ENCODE results near the gene VWA5A.
"Not testable (repeated sequence)": the region's sequence is repeated elsewhere in the genome, so short reads cannot be mapped to it uniquely, and the experiment has no call there.

VWA5A gene

GRCh38 chr11:124090996-124091395 lies 24.3 kb upstream of the VWA5A start:
- no peak for DNase-seq (ENCODE audit: low read depth, low spot score)

GRCh38 chr11:124093330-124093729 lies 21.9 kb upstream of the VWA5A start:
- DNase-seq (ENCODE audit: low read depth, low spot score): no peak

- no peak for DNase-seq (ENCODE audit: low read depth, low spot score)
Observed at GRCh38 chr11:124094731-124095130, 20.5 kb upstream of the VWA5A start.

DNA sequence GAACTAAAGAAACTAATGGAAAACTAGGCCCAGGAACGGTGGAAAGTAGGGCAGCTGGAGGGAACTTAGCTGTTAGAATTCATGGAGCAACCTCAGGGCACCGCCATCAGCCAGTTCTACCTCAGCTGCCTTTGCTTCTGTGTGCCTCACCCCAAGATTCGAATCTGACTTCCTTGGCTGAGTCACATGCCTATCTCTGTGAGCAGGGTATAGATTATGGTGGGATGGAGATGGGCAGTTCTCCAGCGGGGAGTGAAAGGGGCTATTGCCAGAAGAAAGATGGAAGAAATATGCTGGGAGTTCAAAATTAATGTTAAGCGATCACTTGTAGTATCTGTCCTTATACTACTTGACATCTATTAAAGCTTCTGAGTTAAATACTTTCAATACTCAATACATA lies 18.9 kb upstream of the VWA5A start:
- no peak for DNase-seq (ENCODE audit: low read depth, low spot score)

- DNase-seq (ENCODE audit: low read depth, low spot score): no peak
Observed at GRCh38 chr11:124098141-124098540, 17.1 kb upstream of the VWA5A start.

DNA sequence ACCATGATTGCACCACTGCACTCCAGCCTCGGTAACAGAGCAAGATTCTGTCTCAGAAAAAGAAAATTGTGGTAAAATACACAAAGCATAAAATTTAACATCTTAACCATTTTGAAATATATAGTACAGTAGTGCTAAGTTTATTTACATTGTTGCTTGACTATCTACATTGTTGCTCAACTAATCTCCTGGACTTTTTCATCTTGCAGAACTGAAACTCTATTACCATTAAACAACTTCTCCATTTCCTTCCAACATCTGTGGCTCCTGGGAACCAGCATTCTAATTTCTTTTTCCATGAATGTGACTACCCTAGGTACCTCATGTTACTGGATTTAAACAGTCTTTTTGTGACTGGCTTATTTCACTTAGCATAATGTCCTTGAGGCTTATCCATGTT lies 13.5 kb upstream of the VWA5A start:
- no peak for DNase-seq (ENCODE audit: low read depth, low spot score)

DNA sequence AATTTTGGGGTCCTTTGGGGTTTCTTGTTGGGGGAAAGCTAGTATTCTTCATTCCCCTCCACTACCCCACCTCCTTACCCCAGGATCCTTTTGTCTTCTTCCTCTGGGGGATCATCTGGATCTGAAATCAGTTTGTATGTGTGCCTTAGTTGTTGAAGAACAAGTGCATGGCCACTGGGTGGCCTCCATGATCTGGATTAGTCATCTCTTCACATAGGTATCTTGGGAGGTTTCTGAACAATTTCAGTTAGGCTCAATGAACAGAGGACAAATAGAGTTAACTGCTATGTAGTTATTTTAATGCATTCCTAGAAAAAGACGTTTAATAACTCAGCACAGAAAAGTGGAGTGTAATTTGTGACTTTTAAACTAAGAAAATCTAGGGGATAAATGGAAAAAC lies 7.1 kb upstream of the VWA5A start:
- DNase-seq (ENCODE audit: low read depth, low spot score): no peak

DNA sequence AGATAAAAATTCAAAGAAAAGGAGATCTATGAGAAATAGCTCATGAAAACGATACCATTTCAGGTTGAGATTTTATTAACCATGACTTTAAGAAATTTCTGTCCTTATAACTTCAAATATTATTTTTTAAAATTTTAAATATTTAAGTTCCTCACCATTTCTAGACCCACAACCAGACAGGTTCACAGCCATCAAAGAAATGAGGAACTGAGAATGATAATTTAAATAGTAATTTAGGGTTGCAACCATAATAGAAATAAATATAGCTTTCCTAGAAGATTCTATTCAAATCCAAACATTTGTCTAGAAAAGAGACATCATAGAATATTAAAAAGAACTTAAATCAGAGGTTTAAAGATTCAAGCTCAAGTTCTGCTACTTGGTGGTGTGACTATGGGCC lies 5.9 kb upstream of the VWA5A start:
- no peak for DNase-seq (ENCODE audit: low read depth, low spot score)

DNA sequence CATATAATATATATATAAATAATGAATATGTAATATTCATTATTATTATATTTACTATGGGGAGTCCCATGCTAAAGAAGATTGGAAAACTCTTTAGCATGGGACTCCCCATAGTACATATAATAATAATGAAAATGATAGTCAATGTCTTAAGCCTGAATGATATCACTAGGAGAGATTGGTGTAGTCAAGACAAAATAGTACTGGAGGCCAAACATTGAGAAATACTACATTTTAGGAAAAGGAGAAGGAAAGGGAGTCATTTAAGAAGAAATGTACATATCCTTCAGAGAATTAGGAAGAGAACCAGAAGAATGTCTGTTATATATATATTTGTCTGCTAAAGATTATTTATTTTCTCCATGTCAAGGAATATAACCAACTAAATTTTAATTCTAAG lies 5.0 kb upstream of the VWA5A start:
- DNase-seq (ENCODE audit: low read depth, low spot score): no peak

GRCh38 chr11:124113890-124114289 lies 1.4 kb upstream of the VWA5A start:
- no peak for DNase-seq (ENCODE audit: low read depth, low spot score)

DNA sequence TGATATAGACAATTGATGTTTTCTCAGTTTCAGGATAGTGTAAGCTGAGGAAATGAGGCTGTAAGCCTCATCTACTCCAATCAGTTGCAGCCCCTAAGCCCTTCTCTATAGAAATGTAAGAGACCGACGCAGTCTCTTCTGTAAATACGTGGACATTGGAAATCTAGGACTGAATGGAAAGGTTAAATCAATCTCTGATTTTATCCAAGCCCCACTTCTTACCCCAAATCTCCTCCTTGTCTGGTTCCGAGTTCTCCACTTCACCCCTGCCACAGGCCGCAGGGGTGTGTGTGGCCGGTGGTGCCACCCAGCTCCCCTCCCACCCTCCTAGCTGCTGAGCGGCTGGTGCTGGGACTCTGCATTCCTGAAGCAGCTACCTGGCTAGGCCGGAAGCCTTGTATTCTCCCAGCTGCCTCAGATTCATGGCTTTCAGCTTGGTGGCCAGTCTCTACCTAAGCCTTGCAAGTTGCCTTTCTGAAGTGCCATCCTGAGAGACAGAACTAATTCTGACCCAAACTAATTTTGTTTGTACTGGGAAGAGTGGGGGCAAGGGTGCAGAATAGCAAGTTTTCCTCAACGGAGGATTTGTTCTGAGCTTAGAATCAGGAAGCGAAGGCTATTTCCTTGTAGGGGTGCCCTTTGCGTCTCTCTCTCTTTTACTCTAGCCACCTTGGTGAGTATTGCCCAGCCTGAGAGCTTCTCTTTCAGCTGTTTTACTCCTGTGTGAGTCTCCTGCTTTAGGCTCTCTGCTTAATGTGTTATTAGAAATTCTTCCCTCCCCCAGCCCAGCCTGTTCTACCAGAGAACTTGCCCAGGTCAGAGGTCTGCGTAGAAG lies 749 bp downstream of the VWA5A start:
- DNase-seq (ENCODE audit: low read depth, low spot score): no peak

- no peak for DNase-seq (ENCODE audit: low read depth, low spot score)
Observed at GRCh38 chr11:124119103-124119502, 3.9 kb downstream of the VWA5A start.

GRCh38 chr11:124120891-124121290 lies 5.6 kb downstream of the VWA5A start:
- no peak for DNase-seq (ENCODE audit: low read depth, low spot score)

GRCh38 chr11:124122123-124122522 lies 6.9 kb downstream of the VWA5A start:
- no peak for DNase-seq (ENCODE audit: low read depth, low spot score)

DNA sequence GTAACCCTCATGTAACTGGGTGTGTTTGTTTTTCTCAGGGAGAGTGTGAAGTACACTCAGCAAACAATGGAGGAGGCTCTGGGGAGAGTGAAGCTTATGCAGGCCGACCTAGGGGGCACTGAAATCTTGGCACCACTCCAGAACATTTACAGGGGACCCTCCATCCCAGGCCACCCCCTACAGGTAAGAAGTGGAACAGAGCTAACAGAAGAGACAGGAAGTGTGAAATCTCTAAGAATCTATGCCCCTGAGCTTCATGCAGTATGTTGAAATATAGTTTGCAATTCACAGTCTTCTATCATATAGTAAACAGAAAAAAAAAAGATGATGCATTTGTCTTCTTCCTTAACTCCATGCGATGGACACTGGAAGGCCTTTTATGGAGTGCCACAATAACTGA lies 8.4 kb downstream of the VWA5A start:
- no peak for DNase-seq (ENCODE audit: low read depth, low spot score)

DNA sequence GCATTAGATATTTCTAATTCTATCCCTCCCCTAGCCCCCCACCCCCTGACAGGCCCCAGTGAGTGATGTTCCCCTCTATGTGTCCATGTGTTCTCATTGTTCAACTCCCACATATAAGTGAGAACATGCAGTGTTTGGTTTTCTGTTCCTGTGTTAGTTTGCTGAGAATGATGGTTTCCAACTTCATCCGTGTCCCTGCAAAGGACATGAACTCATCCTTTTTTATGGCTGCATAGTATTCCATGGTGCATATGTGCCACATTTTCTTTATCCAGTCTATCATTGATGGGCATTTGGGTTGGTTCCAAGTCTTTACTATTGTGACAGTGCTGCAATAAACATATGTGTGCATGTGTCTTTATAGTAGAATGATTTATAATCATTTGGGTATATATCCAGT lies 11.9 kb downstream of the VWA5A start:
- not testable (repeated sequence) for DNase-seq (ENCODE audit: low read depth, low spot score)

- no peak for DNase-seq (ENCODE audit: low read depth, low spot score)
Observed at GRCh38 chr11:124143034-124143433, 27.8 kb downstream of the VWA5A start.

DNA sequence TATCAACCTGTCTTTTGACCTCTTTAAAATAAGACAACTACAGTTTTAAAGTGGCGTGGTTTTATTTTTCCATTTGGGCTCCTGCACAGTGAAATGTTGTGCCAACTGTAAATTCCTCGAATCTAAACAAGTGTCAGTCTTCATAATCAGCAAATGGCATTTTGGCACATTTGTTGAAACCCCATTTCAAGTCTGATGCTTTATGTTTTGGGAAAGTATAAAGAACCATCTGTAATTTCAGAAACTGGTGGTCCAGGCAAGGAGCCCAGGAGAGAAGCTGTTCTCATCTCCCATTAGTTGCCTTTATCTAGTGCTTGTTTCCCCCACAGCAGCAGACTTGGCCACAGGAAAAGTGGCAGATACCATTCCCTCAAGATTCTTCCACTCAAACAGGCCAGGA lies 32.7 kb downstream of the VWA5A start:
- DNase-seq (ENCODE audit: low read depth, low spot score): no peak

GRCh38 chr11:124150684-124151083 lies 35.4 kb downstream of the VWA5A start:
- DNase-seq (ENCODE audit: low read depth, low spot score): no peak

GRCh38 chr11:124152770-124153407 lies 37.6 kb downstream of the VWA5A start:
- DNase-seq (ENCODE audit: low read depth, low spot score): no peak

DNA sequence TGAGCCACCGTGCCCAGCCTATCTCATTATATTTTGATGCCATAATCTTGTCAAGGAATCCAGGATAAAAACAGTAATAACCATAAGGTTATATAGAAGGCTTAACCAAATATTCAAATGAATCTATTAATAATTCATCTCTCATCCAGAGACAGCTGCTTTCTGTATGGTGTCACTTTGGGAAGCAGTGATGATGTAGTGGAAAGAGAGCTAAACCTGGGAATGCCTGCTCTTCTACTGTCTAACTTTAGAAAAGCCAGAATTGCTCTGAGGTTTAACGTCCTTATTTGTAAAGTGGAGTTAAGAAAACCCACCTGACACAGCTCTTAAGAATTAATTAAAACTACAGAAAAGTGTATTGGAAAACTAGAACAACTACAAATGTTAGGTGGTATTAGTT lies 38.6 kb downstream of the VWA5A start:
- no peak for DNase-seq (ENCODE audit: low read depth, low spot score)

DNA sequence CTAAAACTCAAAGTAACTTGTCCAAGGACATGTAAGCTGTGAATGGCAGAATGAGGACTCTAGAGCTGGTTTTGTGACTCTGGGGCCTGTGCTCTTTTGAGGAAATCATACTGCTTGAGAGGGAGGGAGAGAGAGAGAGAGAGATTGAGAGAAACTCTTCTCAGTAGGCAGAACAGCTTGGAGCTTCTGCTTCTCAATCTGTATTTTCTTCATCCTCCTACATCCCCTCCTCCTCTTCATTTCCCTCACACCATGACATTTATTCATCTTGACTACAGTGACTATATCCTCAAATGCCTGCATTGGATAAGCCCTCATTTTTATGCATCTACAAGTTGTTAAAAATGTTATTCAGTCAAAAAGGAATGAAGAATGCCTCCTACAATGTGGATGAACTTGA lies 44.2 kb downstream of the VWA5A start:
- no peak for DNase-seq (ENCODE audit: low read depth, low spot score)

DNA sequence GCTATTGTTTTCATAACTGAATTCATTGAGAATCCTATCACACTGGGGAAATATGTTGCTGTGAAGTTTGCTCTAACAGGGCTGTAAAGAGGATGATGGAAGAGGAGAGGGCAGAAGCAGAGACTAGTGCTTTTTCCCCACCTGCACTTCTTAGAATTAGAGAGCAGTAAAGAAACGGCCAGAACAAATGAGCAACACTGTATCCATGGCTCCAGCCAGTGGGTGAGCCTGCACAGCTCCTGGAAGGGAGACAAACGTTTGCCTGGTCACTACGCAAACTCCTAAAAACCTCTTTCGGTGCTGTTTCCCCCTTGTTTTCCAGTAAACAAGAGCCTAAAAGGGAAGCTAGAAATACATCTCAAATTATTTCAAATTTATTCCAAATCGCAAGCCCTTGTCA lies 45.7 kb downstream of the VWA5A start:
- DNase-seq (ENCODE audit: low read depth, low spot score): no peak

All from activated CD4-positive, CD25-positive, alpha-beta regulatory T cell treated with anti-CD3 and anti-CD28 coated beads, Interleukin-2, amount 50 U/mL, for 16 hours (primary cell).